GM10248 (cell line): ENCODE data around the gene SLC4A8.

ENCODE experiments used
- CTCF ChIA-PET: fragments of 300-600 bp; sonication (Branson Sonifier 250); formaldehyde crosslinking; extraction: SDS; loops from one replicate; lab custom pipeline; 2021; ENCODE audit warnings: antibody characterized with exemption; lab: Yijun Ruan, JAX
- POLR2A ChIA-PET: fragments of 350-650 bp; sonication (Branson Sonifier 250); formaldehyde crosslinking; extraction: SDS; loops from one replicate; lab custom pipeline; 2020; ENCODE audit warnings: antibody characterized with exemption; lab: Yijun Ruan, JAX
- DNase-seq: peaks from one replicate; pipeline ENCODE4 v3.0.0; 2012; ENCODE audit errors: extremely low spot score
- CTCF ChIP-seq: IDR thresholded peaks from 2 replicates; pipeline ENCODE4 v1.5.1; 2012; ENCODE audit warnings: mild to moderate bottlenecking, low read depth; ENCODE audit errors: extremely low read depth, missing control alignments, control extremely low read depth

The SLC4A8 gene

GRCh38 chr12:51458635-51459034 is 34.0 kb downstream of the SLC4A8 start:
- no peak for TF ChIP-seq CTCF
- ChIA-PET CTCF (interaction anchor here (0.7 kb wide), 1 partner anchor 11 kb away, joined by 3 read pairs; no protein-coding TSS in a partner anchor), POLR2A (no interaction called here)
- no peak for DNase-seq

- ChIA-PET CTCF (interaction anchor here (1.5 kb wide), 1 partner anchor 10 kb away, joined by 3 read pairs; no protein-coding TSS in a partner anchor), POLR2A (no interaction called here)
- TF ChIP-seq CTCF, result no peak
- DNase-seq, result no peak
Observed at GRCh38 chr12:51460519-51460918, 35.9 kb downstream of the SLC4A8 start.

DNA sequence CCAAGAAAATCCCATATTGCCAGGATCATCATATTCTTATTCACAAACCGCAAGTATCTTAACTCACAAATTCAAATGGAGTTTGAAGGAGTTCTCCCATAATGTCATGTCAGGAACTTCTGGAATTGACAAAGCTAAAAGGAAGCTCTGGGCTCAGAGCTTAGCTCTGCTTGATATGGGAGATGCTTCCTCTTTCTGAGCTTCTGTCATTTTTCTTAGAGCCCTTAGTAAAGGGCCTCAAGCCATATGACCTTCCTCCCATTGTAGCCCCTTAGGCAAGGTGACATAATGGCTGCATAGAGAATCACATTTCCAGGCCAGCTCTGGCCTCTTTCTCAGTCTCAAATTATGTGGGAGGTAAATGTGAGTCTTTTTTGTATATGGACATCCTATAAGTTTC is 40.9 kb downstream of the SLC4A8 start:
- POLR2A ChIA-PET, result no interaction called here
- DNase-seq, result no peak
- TF ChIP-seq CTCF, result no peak
- CTCF ChIA-PET, result no interaction called here

GRCh38 chr12:51470116-51470515 is 45.5 kb downstream of the SLC4A8 start:
- ChIA-PET CTCF (interaction anchor here (0.7 to 1.3 kb wide), 4 partner anchors 11 to 62 kb away, joined by 3 to 4 read pairs (median 3); partner anchors contain the start of gene SLC4A8), POLR2A (no interaction called here)
- no peak for DNase-seq
- no peak for TF ChIP-seq CTCF

GRCh38 chr12:51471111-51471864 is 46.7 kb downstream of the SLC4A8 start:
- ChIA-PET POLR2A (no interaction called here), CTCF (interaction anchor here (0.9 to 1.3 kb wide), 3 partner anchors 9 to 61 kb away, joined by 3 to 4 read pairs (median 3); partner anchors contain the start of gene SLC4A8)
- no peak for TF ChIP-seq CTCF
- no peak for DNase-seq

GRCh38 chr12:51472984-51473383 is 48.4 kb downstream of the SLC4A8 start:
- no peak for TF ChIP-seq CTCF
- ChIA-PET CTCF (interaction anchor here (1.7 kb wide), 1 partner anchor 59 kb away, joined by 3 read pairs; no protein-coding TSS in a partner anchor), POLR2A (no interaction called here)
- DNase-seq, result no peak
